GM18861 (cell line): ENCODE results near the gene SLCO4A1.

Experiments
- ATAC-seq: cut with Tn5 transposase; IDR thresholded peaks from one replicate; pipeline ENCODE4 v1.9.1; 2021; ENCODE audit not compliant: unreplicated experiment

SLCO4A1 gene

DNA sequence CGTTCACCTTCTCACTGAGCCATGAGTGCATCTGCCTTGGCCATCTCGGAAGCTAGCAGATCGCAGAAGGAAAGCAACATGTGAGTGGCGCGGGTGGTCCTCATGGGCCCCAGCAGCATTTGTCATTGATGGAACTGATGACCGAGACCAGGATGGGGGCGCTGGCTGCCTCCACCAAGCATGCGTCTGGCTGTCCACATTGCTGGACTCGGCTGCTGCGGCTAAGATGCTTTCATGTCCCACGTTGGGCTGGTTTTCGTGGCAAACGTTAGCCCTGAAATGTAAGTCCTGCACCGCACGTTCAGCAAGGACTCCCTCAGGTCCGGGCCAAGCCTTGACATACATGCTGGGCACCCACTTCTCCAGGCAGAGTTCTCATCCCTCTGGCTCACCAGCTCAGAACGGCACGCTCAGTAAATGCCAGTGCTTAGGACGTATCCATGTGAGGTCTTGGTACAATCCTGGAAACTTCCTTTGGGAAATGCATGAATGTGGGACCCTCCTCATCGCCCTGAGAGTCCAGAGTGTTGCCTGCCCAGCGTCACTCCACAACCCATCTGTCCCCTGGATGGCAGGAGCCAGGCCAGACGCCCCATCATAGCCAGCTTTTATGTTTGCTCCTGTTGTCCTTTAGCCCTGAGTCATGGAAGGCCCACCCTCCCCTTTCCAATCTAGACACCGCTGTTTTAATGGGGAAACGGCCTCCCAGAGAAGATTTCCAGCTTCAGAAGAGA lies 8.4 kb downstream of the SLCO4A1 start:
- no peak for ATAC-seq

DNA sequence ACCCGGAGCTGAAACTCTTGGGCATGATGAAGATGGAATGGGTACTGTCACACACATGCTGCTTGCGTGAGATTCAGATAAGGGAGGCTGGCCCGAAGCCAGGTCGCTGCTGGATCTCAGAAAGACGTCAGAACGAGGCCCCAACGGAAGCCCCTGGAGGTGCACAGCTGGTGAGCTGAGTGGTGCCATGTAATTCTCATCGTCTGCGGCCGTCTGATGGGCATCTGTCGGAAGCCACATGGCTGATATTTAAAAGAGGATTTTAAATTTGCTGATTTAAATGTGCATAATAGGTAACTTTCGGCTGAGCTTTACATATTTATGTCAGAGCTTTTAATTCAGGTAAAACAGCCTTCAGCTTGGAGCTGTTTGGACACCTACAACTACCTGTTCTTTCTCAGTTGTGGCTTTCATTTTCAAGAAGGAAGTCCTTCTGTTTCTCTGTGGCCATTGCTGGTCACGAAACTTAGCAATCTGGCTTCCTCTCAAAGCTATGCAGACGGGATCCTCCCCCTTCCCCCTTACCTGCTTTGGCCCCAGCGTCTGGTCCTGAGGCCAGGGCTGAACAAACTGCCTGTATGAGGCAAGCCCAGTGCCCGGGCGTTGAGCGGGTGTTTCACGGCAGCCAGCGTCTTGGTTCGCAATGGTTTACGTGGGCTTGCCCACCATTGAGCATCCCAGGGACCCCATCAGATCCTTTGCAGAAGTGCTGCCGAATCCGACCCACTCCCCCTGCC lies 9.2 kb downstream of the SLCO4A1 start:
- ATAC-seq = peak; percentile 47

GRCh38 chr20:62652041-62652893 lies 10.0 kb downstream of the SLCO4A1 start:
- peak; percentile 45 for ATAC-seq

DNA sequence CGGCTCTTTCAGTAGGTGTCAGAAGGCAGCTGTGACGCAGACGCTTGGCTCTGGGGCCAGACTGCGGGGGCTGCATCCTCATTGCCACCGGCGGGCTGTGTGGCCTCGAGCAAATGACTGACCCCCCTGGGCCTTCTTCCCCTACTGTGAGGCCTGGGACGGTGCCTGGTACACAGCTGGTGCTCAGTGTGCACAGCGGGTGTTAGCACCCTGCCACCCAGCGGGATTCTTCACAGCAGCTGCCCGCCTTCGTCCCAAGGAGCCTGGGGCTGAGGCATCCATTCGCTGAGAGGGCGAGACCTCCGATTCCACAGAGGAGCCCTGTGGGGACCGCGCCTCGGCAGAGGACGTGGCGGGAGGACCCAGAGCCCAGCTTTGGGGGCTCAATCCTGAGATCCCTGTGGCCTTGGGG lies 10.6 kb downstream of the SLCO4A1 start:
- no peak for ATAC-seq

GRCh38 chr20:62653373-62653772 lies 11.1 kb downstream of the SLCO4A1 start:
- ATAC-seq = no peak

- ATAC-seq = no peak
Observed at GRCh38 chr20:62653951-62654685, 11.8 kb downstream of the SLCO4A1 start.

- no peak for ATAC-seq
Observed at GRCh38 chr20:62655282-62656196, 13.2 kb downstream of the SLCO4A1 start.

GRCh38 chr20:62656197-62656918 lies 14.1 kb downstream of the SLCO4A1 start:
- ATAC-seq = no peak

- no peak for ATAC-seq
Observed at GRCh38 chr20:62656919-62657588, 14.8 kb downstream of the SLCO4A1 start.

DNA sequence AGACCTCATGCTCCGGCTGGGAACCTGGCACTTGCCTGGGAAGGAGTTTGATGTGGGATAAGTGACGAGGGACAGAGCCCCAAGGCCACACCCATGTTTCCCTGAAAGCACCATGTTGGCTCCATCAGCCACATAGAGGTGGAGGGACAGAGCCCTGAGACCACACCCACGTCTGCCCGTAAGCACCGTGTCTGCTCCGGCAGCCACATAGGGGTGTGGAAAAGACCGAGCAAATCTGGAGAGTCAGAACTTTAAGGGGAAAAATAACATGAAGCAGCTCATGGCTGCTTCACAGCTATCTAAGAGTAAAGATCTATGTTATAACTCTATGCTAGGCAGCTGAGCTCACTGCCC lies 15.3 kb downstream of the SLCO4A1 start:
- no peak for ATAC-seq

DNA sequence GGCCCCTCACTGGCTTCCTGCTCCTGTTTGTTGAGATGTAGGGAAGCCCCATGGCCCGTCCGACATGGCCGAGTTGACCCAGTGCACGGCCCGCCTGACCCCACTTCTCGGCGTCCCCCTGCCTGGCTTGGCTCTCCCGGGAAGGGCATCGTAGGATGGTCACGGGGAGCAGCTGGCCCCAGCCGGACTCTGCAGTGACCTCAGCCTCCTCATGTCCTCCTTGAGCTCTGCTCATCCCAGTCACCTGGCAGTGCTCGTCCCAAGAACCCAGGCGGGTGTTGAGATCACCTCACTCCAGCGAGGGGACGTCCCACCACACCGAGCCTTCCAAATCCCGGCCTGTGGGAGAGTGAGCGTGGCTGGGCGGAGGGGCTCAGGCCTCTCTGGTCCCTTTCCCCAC lies 15.7 kb downstream of the SLCO4A1 start:
- no peak for ATAC-seq

- no peak for ATAC-seq
Observed at GRCh38 chr20:62658593-62659178, 16.4 kb downstream of the SLCO4A1 start.

DNA sequence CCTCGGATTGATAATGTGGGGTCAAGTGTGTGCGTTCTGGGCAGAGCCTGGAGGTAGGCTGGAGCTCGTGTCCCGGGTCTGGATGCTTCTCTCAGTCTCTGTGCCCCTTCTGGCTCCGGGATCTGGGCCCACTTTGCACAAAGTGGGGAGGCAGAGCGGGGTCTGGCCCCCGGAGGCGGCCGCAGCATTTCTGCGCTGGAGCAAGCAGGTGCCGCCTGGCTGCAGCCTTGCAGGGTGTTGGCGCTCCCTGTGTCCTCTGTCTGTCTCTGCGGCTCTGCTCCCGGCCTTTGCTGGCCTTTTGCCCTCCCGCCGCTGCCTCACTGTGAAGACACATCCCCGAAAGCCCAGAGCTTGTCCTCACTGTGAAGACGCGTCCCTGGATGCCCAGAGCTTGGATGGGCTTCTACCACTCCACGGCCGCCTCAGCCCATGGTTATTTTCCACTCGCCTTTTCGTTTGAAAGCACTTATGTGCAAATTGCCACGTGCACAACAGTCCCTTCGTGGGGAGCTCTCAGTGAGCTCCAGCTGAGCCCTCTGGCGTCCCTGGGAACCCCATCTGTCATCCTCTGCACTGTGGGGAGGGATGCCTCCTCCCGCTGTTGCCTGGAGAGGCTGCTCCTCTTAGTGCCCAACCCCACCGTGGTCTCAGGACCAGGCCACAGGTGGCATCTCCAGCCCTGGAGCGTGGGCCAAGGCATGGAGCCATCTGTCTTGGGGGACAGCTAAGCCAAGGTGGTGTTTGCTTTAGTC lies 17.4 kb downstream of the SLCO4A1 start:
- ATAC-seq = no peak

DNA sequence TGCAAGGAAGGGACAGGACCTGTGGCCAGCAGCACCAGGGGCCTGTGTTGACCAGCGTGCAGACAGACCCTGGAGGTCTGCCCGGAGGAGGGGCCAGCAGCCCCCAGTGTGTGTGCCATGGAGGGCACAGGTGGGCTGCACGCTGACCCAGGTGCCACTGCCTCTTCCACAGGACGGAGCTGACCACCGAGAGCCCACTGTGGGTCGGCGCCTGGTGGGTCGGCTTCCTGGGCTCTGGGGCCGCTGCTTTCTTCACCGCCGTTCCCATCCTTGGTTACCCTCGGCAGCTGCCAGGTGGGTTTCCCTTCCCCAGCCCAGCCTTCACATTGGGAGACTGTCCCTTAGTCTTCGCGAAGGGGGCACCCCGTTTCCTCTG lies 17.9 kb downstream of the SLCO4A1 start:
- ATAC-seq = no peak

DNA sequence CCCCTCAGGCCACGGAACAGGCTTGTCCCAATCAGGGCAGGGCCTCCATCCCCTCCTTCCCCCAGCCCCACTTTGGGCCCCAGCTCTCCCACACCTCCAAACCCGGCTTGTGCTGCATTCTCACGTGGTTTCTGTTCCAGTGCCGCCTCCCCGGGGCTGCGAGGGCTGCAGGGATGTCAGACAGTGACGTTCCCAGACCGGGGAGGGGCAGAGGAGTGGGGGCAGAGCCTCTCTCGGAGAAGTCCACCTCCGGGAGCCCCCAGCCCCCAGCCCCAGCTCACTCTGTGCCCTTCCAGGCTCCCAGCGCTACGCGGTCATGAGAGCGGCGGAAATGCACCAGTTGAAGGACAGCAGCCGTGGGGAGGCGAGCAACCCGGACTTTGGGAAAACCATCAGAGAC lies 18.5 kb downstream of the SLCO4A1 start:
- no peak for ATAC-seq

- no peak for ATAC-seq
Observed at GRCh38 chr20:62661647-62662046, 19.3 kb downstream of the SLCO4A1 start.

- ATAC-seq = no peak
Observed at GRCh38 chr20:62662422-62662821, 20.1 kb downstream of the SLCO4A1 start.
